HEK293 (cell line): ENCODE data around the gene GCC2.

Experiments
- BCL11A ChIP-seq: fragments of 450-650 bp; formaldehyde crosslinking; IDR thresholded peaks from 2 replicates; pipeline ENCODE4 v1.5.1; 2016; ENCODE audit warnings: low read depth, missing biosample characterization, missing genetic modification characterization
- KLF10 ChIP-seq: fragments of 450-650 bp; IDR thresholded peaks from 2 replicates; pipeline ENCODE4 v1.5.1; 2018; ENCODE audit warnings: missing biosample characterization, mild to moderate bottlenecking, missing genetic modification characterization
- PRDM1 ChIP-seq: fragments of 450-650 bp; formaldehyde crosslinking; IDR thresholded peaks from 2 replicates; pipeline ENCODE4; 2016; ENCODE audit warnings: missing biosample characterization, missing genetic modification characterization
- ZBTB17 ChIP-seq: fragments of 450-650 bp; formaldehyde crosslinking; IDR thresholded peaks from 2 replicates; pipeline ENCODE4 v1.5.1; 2016; ENCODE audit warnings: missing biosample characterization, missing genetic modification characterization
- ZFP37 ChIP-seq: fragments of 450-650 bp; formaldehyde crosslinking; IDR thresholded peaks from 2 replicates; pipeline ENCODE4 v1.5.1; 2016; ENCODE audit warnings: missing biosample characterization, missing genetic modification characterization
- ZNF112 ChIP-seq: fragments of 450-650 bp; formaldehyde crosslinking; IDR thresholded peaks from 2 replicates; pipeline ENCODE4 v1.5.0; 2017; ENCODE audit warnings: missing biosample characterization, missing genetic modification characterization
- ZNF121 ChIP-seq: fragments of 450-650 bp; formaldehyde crosslinking; IDR thresholded peaks from 2 replicates; pipeline ENCODE4 v1.5.1; 2016; ENCODE audit warnings: missing biosample characterization, missing genetic modification characterization
- ZNF132 ChIP-seq: fragments of 450-650 bp; formaldehyde crosslinking; IDR thresholded peaks from 2 replicates; pipeline ENCODE4 v1.5.1; 2017; ENCODE audit warnings: missing biosample characterization, missing genetic modification characterization, borderline replicate concordance
- ZNF133 ChIP-seq: fragments of 450-650 bp; formaldehyde crosslinking; IDR thresholded peaks from 2 replicates; pipeline ENCODE4 v1.5.1; 2016; ENCODE audit warnings: missing biosample characterization, missing genetic modification characterization
- ZNF157 ChIP-seq: fragments of 450-650 bp; formaldehyde crosslinking; IDR thresholded peaks from 2 replicates; pipeline ENCODE4 v1.5.1; 2016; ENCODE audit warnings: missing biosample characterization, missing genetic modification characterization
- ZNF24 ChIP-seq: fragments of 450-650 bp; formaldehyde crosslinking; IDR thresholded peaks from 2 replicates; pipeline ENCODE4 v1.5.1; 2016; ENCODE audit warnings: missing biosample characterization, missing genetic modification characterization
- ZNF560 ChIP-seq: fragments of 450-650 bp; formaldehyde crosslinking; IDR thresholded peaks from 2 replicates; pipeline ENCODE4 v1.5.1; 2017; ENCODE audit warnings: missing biosample characterization, missing genetic modification characterization, borderline replicate concordance
- ZNF600 ChIP-seq: fragments of 450-650 bp; formaldehyde crosslinking; IDR thresholded peaks from 2 replicates; pipeline ENCODE4 v1.5.1; 2016; ENCODE audit warnings: missing biosample characterization, missing genetic modification characterization
- ZSCAN23 ChIP-seq: fragments of 450-650 bp; formaldehyde crosslinking; IDR thresholded peaks from 2 replicates; pipeline ENCODE4 v1.5.1; 2016; ENCODE audit warnings: missing biosample characterization, missing genetic modification characterization
- TF ChIP-seq, protein P1 (sequence below): fragments of 450-650 bp; formaldehyde crosslinking; conservative IDR thresholded peaks from 2 replicates; pipeline ENCODE4 v1.5.1; 2016; ENCODE audit warnings: low read depth, missing biosample characterization, missing genetic modification characterization
- TF ChIP-seq, protein P2 (sequence below): fragments of 450-650 bp; formaldehyde crosslinking; IDR thresholded peaks from 2 replicates; pipeline ENCODE4 v1.5.1; 2017; ENCODE audit warnings: missing biosample characterization, missing genetic modification characterization
- TF ChIP-seq, protein P3 (sequence below): fragments of 450-650 bp; formaldehyde crosslinking; IDR thresholded peaks from 2 replicates; pipeline ENCODE4 v1.5.1; 2016; ENCODE audit warnings: missing biosample characterization, missing genetic modification characterization
- TF ChIP-seq, protein P4 (sequence below): fragments of 450-650 bp; formaldehyde crosslinking; IDR thresholded peaks from 2 replicates; pipeline ENCODE4 v1.5.1; 2016; ENCODE audit warnings: missing biosample characterization, missing genetic modification characterization
- TF ChIP-seq, protein P5 (sequence below): fragments of 450-650 bp; formaldehyde crosslinking; IDR thresholded peaks from 2 replicates; pipeline ENCODE4 v1.5.1; 2016; ENCODE audit warnings: missing biosample characterization, missing genetic modification characterization
- TF ChIP-seq, protein P6 (sequence below): fragments of 450-650 bp; formaldehyde crosslinking; IDR thresholded peaks from 2 replicates; pipeline ENCODE4 v1.5.1; 2016; ENCODE audit warnings: missing biosample characterization, missing genetic modification characterization

GCC2 gene

DNA sequence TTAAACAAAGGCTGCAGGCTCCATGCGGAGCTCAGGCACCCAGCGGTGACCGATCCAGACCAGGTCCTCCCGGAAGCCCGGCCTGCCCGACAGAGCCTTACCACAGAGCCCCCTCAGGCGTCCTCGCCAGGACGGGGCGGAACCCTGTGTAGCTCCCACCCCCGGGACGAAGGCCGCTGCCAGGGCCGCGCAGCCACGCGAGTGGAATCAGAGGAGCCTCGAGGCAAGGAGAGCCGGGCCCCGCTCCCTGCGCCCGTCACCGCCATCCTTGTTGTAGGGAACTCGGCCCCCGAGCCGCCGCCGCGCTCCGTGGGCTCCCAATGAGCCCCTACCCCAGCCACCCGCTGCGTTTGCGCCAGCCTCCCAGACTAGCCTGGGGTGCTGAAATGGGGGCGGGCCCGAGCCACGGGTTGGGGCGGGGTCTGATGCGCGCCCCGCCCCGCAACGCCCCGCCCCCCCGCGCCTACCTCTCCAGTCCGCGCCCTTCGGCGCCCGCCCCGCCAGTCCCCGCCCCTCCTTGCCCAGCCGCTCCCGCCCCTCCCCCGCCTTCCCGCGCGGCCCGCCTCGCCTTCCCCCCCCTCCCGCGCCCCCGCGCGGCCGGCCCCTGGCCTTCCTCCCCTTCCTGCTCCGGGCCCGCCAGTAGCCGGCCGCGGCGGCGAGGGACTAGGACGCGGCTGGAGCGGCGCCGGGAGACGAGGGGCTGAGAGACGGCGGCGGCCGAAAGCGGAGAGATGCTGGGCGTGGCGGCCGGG is 85.0 kb downstream of the GCC2 start, which contains the start of gene LIMS1 (continued):
- TF ChIP-seq, protein P1, sequence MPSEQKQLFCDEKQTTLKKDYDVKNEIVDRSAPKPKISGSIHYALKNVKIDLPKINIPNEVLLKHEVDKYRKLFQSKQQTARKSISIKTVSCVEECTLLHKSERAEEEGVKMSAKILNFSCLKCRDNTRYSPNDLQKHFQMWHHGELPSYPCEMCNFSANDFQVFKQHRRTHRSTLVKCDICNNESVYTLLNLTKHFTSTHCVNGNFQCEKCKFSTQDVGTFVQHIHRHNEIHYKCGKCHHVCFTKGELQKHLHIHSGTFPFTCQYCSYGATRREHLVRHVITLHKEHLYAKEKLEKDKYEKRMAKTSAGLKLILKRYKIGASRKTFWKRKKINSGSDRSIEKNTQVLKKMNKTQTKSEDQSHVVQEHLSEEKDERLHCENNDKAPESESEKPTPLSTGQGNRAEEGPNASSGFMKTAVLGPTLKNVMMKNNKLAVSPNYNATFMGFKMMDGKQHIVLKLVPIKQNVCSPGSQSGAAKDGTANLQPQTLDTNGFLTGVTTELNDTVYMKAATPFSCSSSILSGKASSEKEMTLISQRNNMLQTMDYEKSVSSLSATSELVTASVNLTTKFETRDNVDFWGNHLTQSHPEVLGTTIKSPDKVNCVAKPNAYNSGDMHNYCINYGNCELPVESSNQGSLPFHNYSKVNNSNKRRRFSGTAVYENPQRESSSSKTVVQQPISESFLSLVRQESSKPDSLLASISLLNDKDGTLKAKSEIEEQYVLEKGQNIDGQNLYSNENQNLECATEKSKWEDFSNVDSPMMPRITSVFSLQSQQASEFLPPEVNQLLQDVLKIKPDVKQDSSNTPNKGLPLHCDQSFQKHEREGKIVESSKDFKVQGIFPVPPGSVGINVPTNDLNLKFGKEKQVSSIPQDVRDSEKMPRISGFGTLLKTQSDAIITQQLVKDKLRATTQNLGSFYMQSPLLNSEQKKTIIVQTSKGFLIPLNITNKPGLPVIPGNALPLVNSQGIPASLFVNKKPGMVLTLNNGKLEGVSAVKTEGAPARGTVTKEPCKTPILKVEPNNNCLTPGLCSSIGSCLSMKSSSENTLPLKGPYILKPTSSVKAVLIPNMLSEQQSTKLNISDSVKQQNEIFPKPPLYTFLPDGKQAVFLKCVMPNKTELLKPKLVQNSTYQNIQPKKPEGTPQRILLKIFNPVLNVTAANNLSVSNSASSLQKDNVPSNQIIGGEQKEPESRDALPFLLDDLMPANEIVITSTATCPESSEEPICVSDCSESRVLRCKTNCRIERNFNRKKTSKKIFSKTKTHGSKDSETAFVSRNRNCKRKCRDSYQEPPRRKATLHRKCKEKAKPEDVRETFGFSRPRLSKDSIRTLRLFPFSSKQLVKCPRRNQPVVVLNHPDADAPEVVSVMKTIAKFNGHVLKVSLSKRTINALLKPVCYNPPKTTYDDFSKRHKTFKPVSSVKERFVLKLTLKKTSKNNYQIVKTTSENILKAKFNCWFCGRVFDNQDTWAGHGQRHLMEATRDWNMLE, result no peak
- TF ChIP-seq ZNF133 (no peak), BCL11A (tag by site-specific recombination) (peak; percentile 55; the same call in 1 of the 2 replicates), ZNF157 (tag by site-specific recombination) (no peak), PRDM1 (tag by site-specific recombination) (no peak), ZFP37 (tag by site-specific recombination) (0 out of 2 replicates have a peak, but pooled peaks have one; percentile 65), ZBTB17 (peak; percentile 86), ZNF132 (tag by site-specific recombination) (no peak), ZNF600 (tag by site-specific recombination) (peak; percentile 95), ZNF112 (tag by site-specific recombination) (no peak), ZSCAN23 (tag by site-specific recombination) (0 out of 2 replicates have a peak, but pooled peaks have one; percentile 19), KLF10 (no peak), ZNF24 (tag by site-specific recombination) (no peak), ZNF121 (0 out of 2 replicates have a peak, but pooled peaks have one; percentile 43), ZNF560 (tag by site-specific recombination) (no peak)
- TF ChIP-seq, protein P2, sequence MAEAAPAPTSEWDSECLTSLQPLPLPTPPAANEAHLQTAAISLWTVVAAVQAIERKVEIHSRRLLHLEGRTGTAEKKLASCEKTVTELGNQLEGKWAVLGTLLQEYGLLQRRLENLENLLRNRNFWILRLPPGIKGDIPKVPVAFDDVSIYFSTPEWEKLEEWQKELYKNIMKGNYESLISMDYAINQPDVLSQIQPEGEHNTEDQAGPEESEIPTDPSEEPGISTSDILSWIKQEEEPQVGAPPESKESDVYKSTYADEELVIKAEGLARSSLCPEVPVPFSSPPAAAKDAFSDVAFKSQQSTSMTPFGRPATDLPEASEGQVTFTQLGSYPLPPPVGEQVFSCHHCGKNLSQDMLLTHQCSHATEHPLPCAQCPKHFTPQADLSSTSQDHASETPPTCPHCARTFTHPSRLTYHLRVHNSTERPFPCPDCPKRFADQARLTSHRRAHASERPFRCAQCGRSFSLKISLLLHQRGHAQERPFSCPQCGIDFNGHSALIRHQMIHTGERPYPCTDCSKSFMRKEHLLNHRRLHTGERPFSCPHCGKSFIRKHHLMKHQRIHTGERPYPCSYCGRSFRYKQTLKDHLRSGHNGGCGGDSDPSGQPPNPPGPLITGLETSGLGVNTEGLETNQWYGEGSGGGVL (tag by site-specific recombination), result peak; percentile 72
- TF ChIP-seq, protein P3, sequence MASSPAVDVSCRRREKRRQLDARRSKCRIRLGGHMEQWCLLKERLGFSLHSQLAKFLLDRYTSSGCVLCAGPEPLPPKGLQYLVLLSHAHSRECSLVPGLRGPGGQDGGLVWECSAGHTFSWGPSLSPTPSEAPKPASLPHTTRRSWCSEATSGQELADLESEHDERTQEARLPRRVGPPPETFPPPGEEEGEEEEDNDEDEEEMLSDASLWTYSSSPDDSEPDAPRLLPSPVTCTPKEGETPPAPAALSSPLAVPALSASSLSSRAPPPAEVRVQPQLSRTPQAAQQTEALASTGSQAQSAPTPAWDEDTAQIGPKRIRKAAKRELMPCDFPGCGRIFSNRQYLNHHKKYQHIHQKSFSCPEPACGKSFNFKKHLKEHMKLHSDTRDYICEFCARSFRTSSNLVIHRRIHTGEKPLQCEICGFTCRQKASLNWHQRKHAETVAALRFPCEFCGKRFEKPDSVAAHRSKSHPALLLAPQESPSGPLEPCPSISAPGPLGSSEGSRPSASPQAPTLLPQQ (tag by site-specific recombination), result peak; percentile 65
- TF ChIP-seq, protein P4, sequence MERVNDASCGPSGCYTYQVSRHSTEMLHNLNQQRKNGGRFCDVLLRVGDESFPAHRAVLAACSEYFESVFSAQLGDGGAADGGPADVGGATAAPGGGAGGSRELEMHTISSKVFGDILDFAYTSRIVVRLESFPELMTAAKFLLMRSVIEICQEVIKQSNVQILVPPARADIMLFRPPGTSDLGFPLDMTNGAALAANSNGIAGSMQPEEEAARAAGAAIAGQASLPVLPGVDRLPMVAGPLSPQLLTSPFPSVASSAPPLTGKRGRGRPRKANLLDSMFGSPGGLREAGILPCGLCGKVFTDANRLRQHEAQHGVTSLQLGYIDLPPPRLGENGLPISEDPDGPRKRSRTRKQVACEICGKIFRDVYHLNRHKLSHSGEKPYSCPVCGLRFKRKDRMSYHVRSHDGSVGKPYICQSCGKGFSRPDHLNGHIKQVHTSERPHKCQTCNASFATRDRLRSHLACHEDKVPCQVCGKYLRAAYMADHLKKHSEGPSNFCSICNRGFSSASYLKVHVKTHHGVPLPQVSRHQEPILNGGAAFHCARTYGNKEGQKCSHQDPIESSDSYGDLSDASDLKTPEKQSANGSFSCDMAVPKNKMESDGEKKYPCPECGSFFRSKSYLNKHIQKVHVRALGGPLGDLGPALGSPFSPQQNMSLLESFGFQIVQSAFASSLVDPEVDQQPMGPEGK (tag by site-specific recombination), result peak; percentile 96
- TF ChIP-seq, protein P5, sequence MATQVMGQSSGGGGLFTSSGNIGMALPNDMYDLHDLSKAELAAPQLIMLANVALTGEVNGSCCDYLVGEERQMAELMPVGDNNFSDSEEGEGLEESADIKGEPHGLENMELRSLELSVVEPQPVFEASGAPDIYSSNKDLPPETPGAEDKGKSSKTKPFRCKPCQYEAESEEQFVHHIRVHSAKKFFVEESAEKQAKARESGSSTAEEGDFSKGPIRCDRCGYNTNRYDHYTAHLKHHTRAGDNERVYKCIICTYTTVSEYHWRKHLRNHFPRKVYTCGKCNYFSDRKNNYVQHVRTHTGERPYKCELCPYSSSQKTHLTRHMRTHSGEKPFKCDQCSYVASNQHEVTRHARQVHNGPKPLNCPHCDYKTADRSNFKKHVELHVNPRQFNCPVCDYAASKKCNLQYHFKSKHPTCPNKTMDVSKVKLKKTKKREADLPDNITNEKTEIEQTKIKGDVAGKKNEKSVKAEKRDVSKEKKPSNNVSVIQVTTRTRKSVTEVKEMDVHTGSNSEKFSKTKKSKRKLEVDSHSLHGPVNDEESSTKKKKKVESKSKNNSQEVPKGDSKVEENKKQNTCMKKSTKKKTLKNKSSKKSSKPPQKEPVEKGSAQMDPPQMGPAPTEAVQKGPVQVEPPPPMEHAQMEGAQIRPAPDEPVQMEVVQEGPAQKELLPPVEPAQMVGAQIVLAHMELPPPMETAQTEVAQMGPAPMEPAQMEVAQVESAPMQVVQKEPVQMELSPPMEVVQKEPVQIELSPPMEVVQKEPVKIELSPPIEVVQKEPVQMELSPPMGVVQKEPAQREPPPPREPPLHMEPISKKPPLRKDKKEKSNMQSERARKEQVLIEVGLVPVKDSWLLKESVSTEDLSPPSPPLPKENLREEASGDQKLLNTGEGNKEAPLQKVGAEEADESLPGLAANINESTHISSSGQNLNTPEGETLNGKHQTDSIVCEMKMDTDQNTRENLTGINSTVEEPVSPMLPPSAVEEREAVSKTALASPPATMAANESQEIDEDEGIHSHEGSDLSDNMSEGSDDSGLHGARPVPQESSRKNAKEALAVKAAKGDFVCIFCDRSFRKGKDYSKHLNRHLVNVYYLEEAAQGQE (tag by site-specific recombination), result no peak
- TF ChIP-seq, protein P6, sequence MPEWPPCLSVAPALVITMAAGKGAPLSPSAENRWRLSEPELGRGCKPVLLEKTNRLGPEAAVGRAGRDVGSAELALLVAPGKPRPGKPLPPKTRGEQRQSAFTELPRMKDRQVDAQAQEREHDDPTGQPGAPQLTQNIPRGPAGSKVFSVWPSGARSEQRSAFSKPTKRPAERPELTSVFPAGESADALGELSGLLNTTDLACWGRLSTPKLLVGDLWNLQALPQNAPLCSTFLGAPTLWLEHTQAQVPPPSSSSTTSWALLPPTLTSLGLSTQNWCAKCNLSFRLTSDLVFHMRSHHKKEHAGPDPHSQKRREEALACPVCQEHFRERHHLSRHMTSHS (tag by site-specific recombination), result no peak
